ENCODE measurements around the gene C1orf21.
A peak's percentile ranks its signal among the peaks of the same experiment; 100 is the strongest.
"Not testable (repeated sequence)": the region's sequence is repeated elsewhere in the genome, so short reads cannot be mapped to it uniquely, and the experiment has no call there.

C1orf21 gene, protein sequence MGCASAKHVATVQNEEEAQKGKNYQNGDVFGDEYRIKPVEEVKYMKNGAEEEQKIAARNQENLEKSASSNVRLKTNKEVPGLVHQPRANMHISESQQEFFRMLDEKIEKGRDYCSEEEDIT

DNA sequence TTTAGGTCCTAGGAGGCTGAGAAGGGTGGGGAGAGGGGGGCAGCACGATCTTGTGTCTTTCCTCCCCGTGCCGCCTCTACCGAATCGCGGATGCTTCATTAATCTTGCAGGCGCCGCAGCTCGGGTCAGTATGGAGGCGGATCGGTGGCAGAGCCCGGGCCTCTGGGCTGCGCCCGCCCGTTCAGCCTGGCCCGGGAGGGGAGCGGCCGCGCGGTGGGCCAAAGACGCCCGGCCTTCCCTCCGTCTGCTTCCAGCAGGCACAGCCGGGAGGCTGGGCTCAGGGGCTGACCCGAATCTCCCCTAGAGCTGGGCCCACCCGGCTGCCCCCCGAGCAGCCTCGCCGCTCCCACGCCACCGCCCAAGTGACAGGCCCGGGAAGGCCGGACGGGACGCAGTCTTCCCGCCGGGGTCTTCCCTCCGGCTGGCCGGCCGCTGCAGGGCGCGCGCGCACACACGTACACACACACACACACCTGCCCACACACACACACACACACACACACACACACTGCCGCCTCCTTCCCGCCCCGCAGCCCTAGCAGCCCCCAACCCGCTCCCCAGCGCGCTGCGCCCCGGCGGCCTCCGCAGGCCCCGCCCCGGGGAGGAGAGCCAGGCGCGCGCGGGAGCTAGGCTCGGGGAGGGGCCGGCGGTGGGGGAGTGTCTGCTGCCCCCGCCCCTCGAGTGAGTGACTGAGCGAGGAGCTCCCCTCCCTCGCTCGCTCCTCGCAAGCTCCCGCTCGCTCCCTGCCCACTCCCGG is at the start of gene C1orf21:
Gene C1orf21 (plus strand): TSS at position 718 of the 757 bp plus-strand sequence. CDS start 90,481 bp downstream, outside the sequence.
- DNase-seq (ENCODE audit: low read depth), result peak; percentile 40

DNA sequence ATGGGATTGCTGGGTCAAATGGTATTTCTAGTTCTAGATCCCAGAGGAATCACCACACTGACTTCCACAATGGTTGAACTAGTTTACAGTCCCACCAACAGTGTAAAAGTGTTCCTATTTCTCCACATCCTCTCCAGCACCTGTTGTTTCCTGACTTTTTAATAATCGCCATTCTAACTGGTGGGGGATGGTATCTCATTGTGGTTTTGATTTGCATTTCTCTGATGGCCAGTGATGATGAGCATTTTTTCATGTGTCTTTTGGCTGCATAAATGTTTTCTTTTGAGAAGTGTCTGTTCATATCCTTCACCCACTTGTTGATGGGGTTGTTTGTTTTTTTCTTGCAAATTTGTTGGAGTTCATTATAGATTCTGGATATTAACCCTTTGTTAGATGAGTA is 49.0 kb upstream of the C1orf21 start:
- DNase-seq (ENCODE audit: low read depth), result not testable (repeated sequence)

DNA sequence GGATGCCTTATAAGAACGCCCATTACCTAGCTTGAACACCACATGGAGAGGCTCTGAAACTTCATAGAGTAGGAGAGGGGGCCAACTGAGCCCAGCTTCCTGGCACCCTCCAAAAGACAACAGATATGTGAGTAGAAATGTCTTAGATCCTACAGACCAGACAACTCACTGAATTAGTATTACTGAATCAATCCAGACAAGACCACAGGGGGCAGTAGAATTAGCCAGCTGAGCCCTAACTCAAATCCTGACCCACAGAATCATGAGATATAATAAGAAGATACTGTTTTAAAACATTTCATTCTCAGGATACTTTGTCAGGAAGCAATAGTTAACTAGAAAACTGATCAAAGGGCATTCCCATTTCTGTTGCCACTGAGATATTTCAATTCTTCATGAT is 45.8 kb upstream of the C1orf21 start:
- DNase-seq (ENCODE audit: low read depth), result no peak

DNA sequence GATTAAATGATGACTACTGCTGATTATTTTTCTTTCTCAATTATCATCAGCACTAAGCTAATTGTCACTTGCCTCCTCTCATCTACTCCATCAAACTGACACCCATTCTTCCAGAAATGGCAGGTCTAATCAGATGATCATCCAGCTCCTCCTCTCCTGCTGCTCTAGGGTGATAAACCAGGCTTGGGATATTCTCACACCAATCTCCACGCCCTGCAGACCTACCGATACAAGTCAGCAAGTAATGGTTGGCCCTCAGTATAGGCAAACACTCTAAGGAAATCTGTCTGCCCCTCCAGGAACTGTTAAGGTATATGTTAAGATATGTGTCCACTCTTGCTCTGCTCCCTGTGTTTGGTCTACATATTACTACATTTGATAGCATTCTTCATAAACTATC is 36.3 kb upstream of the C1orf21 start:
- DNase-seq (ENCODE audit: low read depth), result no peak

DNA sequence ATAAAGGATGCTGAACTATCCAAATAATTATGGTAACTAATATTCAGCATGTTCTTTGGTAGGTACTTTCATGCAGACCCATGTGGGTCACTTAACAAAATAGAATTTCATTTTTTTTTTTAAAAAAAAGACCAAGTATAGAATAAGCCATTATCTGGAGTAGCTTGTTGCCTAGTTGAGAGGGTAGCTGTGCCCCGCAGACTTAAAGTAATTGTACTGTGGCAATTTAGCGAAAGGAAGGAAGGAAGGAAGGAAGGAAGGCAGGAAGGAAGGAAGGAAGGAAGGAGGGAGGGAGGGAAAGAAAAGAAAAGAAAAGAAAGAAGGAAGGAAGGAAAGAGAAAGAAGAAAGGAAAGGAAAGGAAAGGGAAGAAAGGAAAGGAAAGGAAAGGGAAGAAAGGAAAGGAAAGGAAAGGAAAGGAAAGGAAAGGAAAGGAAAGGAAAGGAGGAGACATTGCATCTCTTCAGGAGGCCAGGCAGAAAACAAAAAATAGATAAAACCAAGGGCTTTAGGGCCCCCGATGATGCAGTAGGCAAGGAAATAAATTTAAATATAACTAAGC is 35.3 kb upstream of the C1orf21 start:
- no peak for DNase-seq (ENCODE audit: low read depth)

DNA sequence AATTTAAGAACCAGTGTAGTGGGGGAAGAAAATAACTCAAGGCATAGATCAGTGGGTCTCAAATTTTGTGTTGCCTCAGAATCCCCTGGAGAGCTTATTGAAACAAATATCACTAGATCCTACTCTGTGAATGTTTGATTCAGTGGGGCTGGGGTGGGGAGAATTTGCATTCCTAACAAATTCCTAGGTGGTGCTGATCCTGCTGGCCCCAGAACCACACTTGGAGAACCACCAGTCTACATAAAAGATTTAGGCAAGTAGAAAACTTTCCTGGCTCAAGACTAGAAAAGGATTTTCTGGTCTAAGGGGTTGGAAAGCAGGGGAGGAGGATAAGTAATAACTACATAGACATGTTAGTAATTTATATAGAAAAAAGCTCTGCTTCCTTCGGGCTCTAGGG is 34.1 kb upstream of the C1orf21 start:
- DNase-seq (ENCODE audit: low read depth), result no peak

DNA sequence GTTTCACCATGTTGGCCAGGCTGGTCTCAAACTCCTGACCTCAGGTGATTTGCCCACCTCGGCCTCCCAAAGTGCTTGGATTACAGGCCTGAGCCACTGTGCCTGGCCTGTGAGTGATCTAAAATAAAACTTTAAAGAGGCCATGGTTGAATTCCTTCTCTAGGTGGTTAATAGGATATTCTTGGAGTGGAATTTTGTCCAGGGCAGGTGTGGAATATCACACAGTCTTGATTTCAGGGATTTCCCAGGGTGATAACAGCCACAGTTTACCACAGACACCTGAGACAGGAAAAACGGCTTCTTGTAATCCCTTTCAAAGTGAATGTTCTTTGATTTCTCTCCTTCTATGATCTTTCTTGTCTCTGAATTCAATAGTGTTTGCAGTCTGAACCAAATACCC is 32.1 kb upstream of the C1orf21 start:
- no peak for DNase-seq (ENCODE audit: low read depth)

DNA sequence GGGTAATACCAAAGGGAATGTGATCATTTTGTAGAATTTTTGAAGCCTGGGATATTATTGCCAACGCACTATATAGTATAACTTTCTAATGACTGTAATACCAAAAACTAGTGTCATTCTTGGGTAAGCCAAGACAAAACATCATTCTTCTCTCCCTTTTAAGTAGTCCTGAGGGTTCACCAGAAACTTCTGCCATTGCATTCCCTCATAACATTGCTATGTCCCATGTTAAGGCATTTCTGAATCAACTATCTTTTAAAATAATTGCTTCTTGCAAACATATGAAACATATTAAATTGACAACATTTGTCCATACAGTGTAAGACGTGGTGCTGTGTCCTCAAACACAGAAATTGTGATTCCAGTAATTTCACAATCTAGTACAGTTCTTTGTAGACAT is 29.9 kb upstream of the C1orf21 start:
- DNase-seq (ENCODE audit: low read depth), result no peak

DNA sequence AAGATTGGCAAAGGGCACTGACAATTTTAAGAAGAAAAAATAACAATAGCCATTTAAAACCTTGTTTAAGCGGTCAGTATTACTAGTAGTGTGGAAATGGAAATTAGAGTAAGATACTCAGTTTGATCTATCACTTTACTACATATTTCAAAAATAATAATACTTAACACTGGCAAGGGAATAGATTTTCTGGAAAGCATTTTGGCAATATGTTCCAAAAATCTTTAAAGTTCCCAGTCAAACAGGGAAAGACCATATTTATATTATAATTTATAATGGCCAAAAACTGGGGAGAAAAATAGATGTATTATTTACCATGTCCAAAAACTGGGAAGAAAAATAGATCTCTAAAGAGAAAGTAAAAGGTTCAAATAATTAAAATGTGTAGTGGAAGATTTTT is 28.6 kb upstream of the C1orf21 start:
- DNase-seq (ENCODE audit: low read depth), result no peak

DNA sequence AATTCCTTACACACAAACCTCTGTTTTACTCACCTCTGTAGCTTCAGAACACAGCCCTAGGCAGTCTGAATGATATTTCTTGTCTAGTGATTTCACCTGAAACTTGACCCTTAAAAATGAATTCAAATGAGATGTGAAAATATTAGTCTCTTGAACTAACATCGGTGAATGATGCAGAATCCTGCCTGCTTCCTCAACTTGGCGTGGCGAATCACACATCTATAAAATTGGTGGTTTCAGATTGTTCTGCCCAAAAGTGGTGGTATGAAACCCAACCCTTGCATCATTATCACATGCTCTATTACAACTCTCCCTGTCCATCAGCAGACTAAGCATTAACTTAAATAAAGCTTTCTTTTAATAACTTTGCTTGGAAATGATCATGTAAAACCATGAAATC is 26.9 kb upstream of the C1orf21 start:
- no peak for DNase-seq (ENCODE audit: low read depth)

DNA sequence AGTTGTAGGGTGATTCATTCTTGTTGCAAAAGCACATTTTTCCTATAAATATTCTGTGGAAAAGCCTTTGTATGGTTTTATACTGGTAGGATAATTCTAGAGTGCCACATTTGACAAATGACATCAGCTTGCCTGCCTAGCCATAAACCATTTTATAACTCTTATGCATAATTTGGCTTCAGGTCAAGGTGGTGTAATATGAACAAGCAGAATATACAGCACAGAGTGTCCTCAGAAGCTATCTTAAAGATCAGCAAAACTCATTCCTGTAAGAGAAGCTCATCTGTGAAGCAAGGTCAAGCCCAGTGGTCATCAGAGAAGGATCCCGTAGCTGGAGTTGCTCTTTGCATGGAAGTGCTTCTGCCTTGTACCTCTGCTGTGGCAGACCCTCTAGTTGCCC is 24.0 kb upstream of the C1orf21 start:
- no peak for DNase-seq (ENCODE audit: low read depth)

DNA sequence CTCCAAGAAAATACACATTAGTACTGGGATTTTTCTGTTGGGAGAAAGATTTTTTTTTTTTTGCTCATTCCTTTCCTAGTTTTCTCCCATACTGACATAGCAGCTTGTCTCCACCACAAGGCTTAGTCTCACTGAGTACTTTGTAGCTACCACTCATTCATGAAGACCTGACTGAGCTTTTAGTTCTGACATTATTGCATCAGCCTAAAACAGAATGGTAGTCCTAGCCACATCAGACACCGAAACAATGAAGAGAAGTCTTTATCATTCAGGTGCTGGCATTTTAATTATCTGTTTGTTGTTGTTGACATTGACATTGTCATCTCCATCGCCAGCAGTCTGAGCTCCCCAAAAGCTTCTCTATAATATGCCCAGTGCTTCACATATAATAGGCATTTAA is 21.1 kb upstream of the C1orf21 start:
- no peak for DNase-seq (ENCODE audit: low read depth)

DNA sequence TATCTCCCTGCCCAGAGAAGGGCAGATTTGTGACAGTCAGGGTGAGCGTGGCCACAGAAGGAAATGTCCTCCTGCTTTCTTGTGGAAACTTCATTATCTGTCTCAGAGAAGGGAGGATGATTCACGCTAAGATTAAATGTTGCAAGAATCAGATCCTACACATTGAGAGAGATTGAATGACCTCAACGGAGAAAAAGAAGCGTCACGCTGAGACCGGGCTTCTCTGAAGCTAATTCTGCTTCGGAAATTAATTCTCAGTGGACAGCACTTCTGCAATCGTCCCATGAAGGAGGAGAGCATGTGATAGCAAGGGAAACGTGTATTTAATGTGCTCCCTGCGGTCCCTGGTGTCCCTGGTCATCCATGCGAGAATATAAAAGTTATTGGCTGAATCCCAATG is 19.8 kb upstream of the C1orf21 start:
- no peak for DNase-seq (ENCODE audit: low read depth)

DNA sequence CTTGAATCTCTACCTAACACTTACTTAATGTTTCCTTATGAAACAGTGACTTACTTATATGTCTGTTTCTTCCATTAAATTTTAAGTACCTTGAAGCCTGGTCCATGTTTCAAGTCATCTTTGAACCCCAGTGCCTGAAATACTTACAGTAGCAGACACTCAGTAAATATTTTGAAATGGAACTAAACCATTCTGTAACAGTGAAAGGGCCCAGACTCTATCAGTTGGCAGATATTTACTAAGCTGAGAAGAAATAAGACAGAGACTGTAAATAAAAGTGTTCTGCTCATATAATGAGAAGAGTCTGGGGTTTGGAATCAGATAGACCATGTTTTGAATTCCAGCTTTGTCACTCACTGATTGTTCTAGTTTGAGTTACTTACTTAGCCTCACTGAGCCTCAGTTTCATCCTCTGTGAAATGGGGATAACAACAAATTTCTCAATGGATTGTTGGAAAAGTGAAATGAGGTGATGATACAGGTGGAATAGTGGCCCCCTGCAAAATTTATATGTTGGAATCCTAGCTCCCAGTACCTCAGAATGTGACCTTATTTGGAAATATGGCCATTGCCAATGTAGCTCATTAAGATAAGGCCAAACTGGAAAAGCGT is 19.3 kb upstream of the C1orf21 start:
- DNase-seq (ENCODE audit: low read depth), result no peak

DNA sequence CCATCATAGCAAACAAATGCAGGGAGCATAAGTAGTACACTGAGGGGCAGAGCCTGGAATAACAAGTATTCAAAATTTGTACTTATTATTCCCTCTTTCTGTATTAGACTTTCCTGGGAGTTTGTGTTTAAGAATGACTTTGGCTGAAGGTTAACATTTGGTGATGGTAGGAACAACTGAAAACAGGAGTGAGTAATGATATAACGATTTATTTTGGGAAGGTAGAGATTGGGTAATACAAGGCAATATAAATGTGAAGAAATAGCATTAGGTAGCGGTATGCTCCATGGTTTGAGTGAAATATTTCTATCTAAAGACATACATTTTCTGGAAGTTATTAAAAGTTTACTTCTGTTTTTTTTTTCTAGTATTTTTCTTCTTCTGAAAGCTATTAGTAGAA is 18.5 kb upstream of the C1orf21 start:
- no peak for DNase-seq (ENCODE audit: low read depth)

DNA sequence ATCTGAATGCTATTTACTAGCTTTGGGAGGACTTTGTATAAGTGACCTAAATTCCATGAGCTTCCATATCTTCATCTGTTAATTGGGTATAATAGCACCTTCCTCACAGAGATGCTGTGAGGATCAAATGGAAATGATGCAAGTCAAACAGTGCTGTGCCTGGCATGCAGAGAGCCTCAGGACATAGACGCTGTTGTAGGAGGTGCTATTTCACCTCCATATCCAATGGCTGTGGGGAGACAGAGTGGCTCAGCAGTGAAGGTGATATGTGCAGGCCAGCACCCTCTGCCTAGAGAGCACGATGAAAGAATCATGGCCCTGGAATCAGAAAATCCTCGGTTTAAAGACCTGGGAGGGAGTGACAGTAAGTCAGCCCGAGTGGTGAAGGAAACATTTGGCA is 16.0 kb upstream of the C1orf21 start:
- DNase-seq (ENCODE audit: low read depth), result no peak

DNA sequence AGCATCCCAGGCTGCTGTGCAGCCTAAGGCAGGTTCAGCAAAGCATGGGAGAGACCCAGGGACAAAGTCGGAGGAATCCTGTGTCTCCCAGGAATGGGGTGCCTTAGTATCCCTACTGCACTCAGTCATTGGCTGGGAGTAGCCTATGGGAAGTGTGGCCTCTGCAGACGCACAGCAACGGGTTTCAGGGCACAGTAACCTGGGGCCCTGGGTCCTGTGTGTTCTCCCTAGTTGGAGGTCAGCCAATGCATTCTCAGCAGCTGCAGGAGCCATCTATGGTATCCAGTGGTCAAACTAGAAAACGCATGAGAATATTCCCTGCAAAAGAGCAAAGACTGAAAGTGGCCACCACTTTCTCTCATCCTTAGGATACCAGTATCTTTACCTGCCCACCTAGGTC is 13.7 kb upstream of the C1orf21 start:
- DNase-seq (ENCODE audit: low read depth), result no peak

DNA sequence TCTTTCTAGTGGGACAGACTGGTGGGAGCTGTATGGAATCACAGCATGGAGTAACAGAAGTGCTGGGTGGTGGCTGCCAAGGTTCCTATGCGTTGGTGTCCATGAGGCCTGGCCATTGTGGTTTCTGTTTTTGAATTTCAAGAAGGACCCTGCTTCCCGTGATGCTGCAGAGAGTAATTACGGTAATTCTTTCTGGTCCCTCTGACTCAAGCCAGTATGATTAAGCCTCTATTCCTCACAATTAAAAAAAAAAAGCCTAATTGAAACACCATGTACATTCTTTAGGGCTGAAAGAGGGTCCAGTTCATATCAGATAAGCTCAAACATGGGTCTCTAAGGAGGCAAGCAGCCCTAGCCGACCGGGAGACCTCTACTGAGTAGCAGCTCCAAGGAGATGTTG is 10.5 kb upstream of the C1orf21 start:
- no peak for DNase-seq (ENCODE audit: low read depth)

DNA sequence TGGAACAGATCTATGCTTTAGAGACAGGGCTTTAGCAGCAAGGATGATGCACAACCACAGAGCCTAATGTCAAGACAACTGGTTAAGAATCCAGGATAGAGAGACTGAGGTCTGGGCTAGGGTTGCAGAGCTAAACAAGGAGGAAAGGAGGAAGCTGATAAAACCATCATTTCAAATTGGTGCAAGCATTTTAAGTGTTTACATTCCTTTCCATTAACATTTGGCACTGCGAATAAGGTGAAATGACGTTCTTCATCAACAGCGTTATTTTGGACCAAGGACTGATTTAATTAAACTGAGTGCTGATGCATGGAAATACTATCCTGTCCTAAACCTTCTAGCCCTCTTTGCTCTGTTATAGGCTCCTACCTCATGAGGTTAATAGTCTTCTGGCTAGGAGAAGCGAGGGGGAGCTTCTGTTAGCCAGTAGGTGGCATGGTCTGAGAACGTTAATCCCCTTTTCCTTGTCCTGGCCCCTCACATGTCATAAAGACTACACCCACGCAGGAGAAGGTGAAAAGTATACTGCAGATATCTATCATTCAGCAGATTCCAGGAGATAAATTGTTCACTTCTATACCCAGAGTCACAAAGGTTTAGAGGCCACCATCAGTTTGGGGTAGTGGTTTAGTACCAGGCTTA is 7.6 kb upstream of the C1orf21 start:
- no peak for DNase-seq (ENCODE audit: low read depth)

DNA sequence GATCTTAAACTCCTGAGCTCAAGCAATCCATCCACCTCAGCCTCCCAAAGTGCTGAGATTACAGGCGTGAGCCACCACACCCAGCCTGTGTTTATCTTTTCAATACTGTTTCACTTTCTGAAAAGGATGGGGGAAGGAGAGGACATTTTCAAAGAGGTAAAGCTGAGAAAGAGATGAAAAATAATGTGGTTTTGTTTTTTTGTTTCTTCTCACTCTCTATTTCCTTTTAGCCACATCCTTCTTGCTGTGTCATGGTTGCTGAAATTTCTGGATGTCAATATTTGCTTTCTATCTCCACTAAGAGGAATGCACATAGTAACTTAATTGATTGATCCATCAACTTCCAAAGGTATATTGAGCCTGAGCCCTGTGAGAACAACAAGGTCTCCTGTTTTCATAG is 6.4 kb upstream of the C1orf21 start:
- DNase-seq (ENCODE audit: low read depth), result no peak

DNA sequence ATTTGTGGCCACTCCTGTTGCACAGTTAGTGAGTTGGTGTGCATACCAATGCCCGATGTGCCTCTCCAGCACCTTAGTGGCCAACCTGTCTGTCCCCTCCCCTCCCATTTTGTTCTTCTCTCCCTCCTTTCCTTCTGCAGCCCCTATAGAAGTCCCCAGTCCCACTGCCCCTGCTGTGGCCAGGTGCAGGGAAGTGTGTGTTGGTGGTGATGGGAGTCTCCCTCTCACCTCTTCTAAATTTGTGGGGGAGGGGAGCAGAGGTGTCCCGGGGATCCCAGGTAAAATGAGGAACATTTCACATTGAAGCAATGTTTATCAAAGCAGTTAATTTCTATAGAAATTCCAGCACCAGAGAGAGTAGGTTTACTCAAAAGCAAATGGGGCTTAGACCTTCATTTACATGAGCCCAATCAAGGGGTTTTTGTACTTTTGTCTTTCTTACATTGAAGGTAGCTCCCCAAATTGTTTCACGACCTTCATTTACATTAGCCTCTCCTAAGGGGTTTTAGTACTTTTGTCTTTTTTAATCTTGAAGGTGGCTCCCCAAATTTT is 3.0 kb upstream of the C1orf21 start:
- DNase-seq (ENCODE audit: low read depth), result no peak

DNA sequence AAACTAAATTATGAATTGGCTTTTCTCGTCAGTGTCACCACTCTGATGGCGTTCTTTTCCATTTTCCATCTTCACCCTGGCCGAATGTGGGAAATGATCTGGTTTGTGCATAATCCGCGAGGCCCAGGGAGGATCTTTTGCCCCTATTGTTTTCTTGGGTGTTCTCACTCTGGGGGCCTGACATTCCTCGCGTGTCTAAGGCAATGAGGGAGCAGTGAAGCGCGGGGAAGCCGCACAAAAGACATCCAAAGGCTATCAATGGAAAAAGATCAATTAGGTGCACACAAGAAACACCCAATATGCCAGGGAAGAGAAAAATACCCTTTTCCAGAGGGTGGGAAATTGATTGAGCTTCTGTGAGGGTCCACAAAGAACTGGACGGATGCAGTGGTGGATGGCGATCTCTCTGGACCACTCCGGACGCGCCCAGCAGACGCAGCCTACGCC is 941 bp upstream of the C1orf21 start:
- DNase-seq (ENCODE audit: low read depth), result no peak

DNA sequence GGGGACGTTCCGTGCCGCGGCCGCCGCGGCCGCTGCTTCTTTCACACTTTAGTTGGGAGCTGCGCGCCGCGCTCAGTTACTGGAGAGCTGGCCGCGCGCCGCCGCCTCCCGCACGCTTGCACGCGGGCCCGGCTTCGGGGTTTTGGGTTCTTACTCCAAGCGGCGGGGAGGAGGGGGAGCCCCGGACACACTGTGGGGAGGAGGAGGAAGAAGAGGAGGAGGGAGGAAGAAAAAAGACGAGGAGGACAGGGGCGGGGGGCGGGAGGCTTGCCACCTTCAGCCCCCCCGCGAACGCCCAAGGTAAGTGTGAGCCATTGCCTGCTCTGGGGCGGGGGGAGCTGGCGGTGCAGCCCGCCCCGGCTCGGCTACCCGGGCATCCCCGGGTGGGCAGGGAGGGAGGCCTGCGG is 243 bp downstream of the C1orf21 start:
- no peak for DNase-seq (ENCODE audit: low read depth)
